HepG2 (cell line): ENCODE data around the gene SYT17. TPM values are rescaled to one million over a fixed set of nuclear protein-coding genes. Genes with fewer than 3 reads are reported as not detected.

Source experiments
- CTCF ChIP-seq: sonication (generic); formaldehyde crosslinking; IDR thresholded peaks from 2 replicates; pipeline ENCODE4 v1.5.0; 2020; ENCODE audit warnings: mild to moderate bottlenecking, missing genetic modification reagents, moderate library complexity
- EP300 ChIP-seq, 3 experiments: sonication (generic) in 1 of 3; formaldehyde crosslinking in 1 of 3; IDR thresholded peaks; 2 replicates each; pipeline versions ENCODE4 v1.5.1 to v1.6.1; 2011 to 2020; ENCODE audit warnings: low read depth in 2 of 3, low read length in 2 of 3, borderline replicate concordance in 1 of 3, improper control_type of control experiment in 1 of 3, mild to moderate bottlenecking in 1 of 3, missing genetic modification reagents in 1 of 3, moderate library complexity in 1 of 3
- ERF ChIP-seq: IDR thresholded peaks from 2 replicates; pipeline ENCODE4 v1.6.1; 2018; ENCODE audit warnings: missing biosample characterization, missing genetic modification reagents
- FOSL2 ChIP-seq: sonication (generic); formaldehyde crosslinking; IDR thresholded peaks from 2 replicates; pipeline ENCODE4 v1.4.0; 2020; ENCODE audit warnings: missing genetic modification reagents
- FOXA1 ChIP-seq, 2 experiments: fragments of 450-650 bp in 1 of 2; sonication (generic) in 1 of 2; formaldehyde crosslinking in 1 of 2; IDR thresholded peaks; 2 replicates each; pipeline versions ENCODE4 v1.4.0 to v1.6.1; 2016 to 2020; ENCODE audit warnings: missing genetic modification reagents in 1 of 2
- HMGXB4 ChIP-seq, 2 experiments: sonication (generic) in 1 of 2; formaldehyde crosslinking in 1 of 2; IDR thresholded peaks; 2 replicates each; pipeline versions ENCODE4 v1.4.0 to v1.6.1; 2018 to 2020; ENCODE audit warnings: missing genetic modification reagents in 2 of 2, borderline replicate concordance in 1 of 2, low read depth in 1 of 2, mild to moderate bottlenecking in 1 of 2, missing biosample characterization in 1 of 2
- KMT2A ChIP-seq: sonication (generic); formaldehyde crosslinking; IDR thresholded peaks from 2 replicates; pipeline ENCODE4 v1.4.0; 2020; ENCODE audit warnings: missing genetic modification reagents
- MAFF ChIP-seq: IDR thresholded peaks from 2 replicates; pipeline ENCODE4 v1.6.1; 2011; ENCODE audit warnings: low read depth, low read length, improper control_type of control experiment
- MEIS2 ChIP-seq: sonication (generic); formaldehyde crosslinking; IDR thresholded peaks from 2 replicates; pipeline ENCODE4 v1.9.0; 2021; ENCODE audit warnings: mild to moderate bottlenecking, missing genetic modification reagents
- NFIB ChIP-seq: sonication (generic); formaldehyde crosslinking; IDR thresholded peaks from 2 replicates; pipeline ENCODE4 v1.9.0; 2021; ENCODE audit warnings: missing genetic modification reagents, mild to moderate bottlenecking, borderline replicate concordance
- PBX2 ChIP-seq: IDR thresholded peaks from 2 replicates; pipeline ENCODE4 v1.6.1; 2016; ENCODE audit warnings: control low read depth
- SAP130 ChIP-seq: IDR thresholded peaks from 2 replicates; pipeline ENCODE4 v1.6.1; 2016; ENCODE audit warnings: low read depth
- SMC3 ChIP-seq: IDR thresholded peaks from 2 replicates; pipeline ENCODE4 v1.6.1; 2011; ENCODE audit warnings: low read length, improper control_type of control experiment
- TEAD2 ChIP-seq: sonication (generic); formaldehyde crosslinking; IDR thresholded peaks from 2 replicates; pipeline ENCODE4 v1.9.0; 2021; ENCODE audit warnings: missing genetic modification reagents
- ZNF121 ChIP-seq: sonication (generic); formaldehyde crosslinking; IDR thresholded peaks from 2 replicates; pipeline ENCODE4 v1.5.0; 2020; ENCODE audit warnings: mild to moderate bottlenecking, missing genetic modification reagents
- ZNF350 ChIP-seq: sonication (generic); formaldehyde crosslinking; IDR thresholded peaks from 2 replicates; pipeline ENCODE4 v1.4.0; 2020; ENCODE audit warnings: mild to moderate bottlenecking, low read depth, missing genetic modification reagents, borderline replicate concordance
- ZNF543 ChIP-seq: sonication (generic); formaldehyde crosslinking; IDR thresholded peaks from 2 replicates; pipeline ENCODE4 v1.4.0; 2020; ENCODE audit warnings: mild to moderate bottlenecking, missing genetic modification reagents
- ZNF609 ChIP-seq: sonication (generic); formaldehyde crosslinking; IDR thresholded peaks from 2 replicates; pipeline ENCODE4 v1.4.0; 2020; ENCODE audit warnings: mild to moderate bottlenecking, missing genetic modification reagents, borderline replicate concordance
- polyA plus RNA-seq, 8 experiments: library from polyadenylated mRNA; depleted of rRNA in 3 of 8; stranded (reverse) in 7 of 8; unstranded in 1 of 8; fragments of >200 nt; fragmentation: Illumina TruSeq in 4 of 8; extraction: Trizol in 4 of 8; gene quantifications; 2 replicates each; pipeline versions ENCODE4 v1.2.1 to v1.2.3, GENCODE V29; 2011 to 2016; ENCODE audit warnings: low read depth in 4 of 8, missing spikeins in 1 of 8, mixed read lengths in 1 of 8; ENCODE audit not compliant: insufficient read depth in 1 of 8
- total RNA-seq, 5 experiments: library from RNA; depleted of rRNA; stranded (reverse); fragments of >200 nt; fragmentation: Illumina TruSeq; extraction: Trizol; gene quantifications; 2 replicates each; pipeline ENCODE4 v1.2.3, GENCODE V29; 2016; ENCODE audit warnings: low read depth in 1 of 5

The SYT17 gene
- total and polyA plus RNA-seq, 2 of the 13 experiments (the other 11 are each of a cell fraction or from before 2014, with no cell fraction given) = 0.44 TPM; not detected in 1

- TF ChIP-seq HMGXB4 (CRISPR knock-in tag; IDR thresholded peaks at IDR 0.05; ENCODE audit: borderline replicate concordance in 1 of 2, low read depth in 1 of 2) = peak in 1 of 2 experiments; percentile 22; a peak in 1 of 4 replicates
- TF ChIP-seq FOXA1 (IDR thresholded peaks at IDR 0.05) = no peak
- TF ChIP-seq FOXA1 (CRISPR knock-in tag; IDR thresholded peaks at IDR 0.05) = no peak
- peak; percentile 95 for TF ChIP-seq MEIS2 (CRISPR knock-in tag)
- TF ChIP-seq ZNF609 (CRISPR knock-in tag) = no peak
- peak; percentile 20; the same call in 1 of the 2 replicates for TF ChIP-seq ZNF350 (CRISPR knock-in tag)
- TF ChIP-seq ERF (CRISPR knock-in tag) = 0 out of 2 replicates have a peak, but pooled peaks have one; percentile 25
- TF ChIP-seq FOSL2 (CRISPR knock-in tag) = peak; percentile 25; the same call in 1 of the 2 replicates
- peak; percentile 80 for TF ChIP-seq CTCF
- TF ChIP-seq TEAD2 (CRISPR knock-in tag) = no peak
- no peak for TF ChIP-seq ZNF543 (CRISPR knock-in tag)
- TF ChIP-seq MAFF = no peak
- peak; percentile 94 for TF ChIP-seq SMC3
- no peak for TF ChIP-seq ZNF121
- peak; percentile 76 for TF ChIP-seq PBX2 (CRISPR knock-in tag)
- TF ChIP-seq KMT2A (CRISPR knock-in tag) = no peak
- 0 out of 2 replicates have a peak, but pooled peaks have one; percentile 20 for TF ChIP-seq SAP130 (CRISPR knock-in tag)
- 0 out of 4 replicates have a peak, but pooled peaks of 1 of the 2 experiments have one; percentile 8 for TF ChIP-seq EP300 (IDR thresholded peaks at IDR 0.05; ENCODE audit: low read depth in 2 of 2, low read length in 2 of 2)
- TF ChIP-seq EP300 (CRISPR knock-in tag; IDR thresholded peaks at IDR 0.05; ENCODE audit: borderline replicate concordance) = no peak
- TF ChIP-seq NFIB = no peak
Observed at GRCh38 chr16:19179546-19180490, 11.8 kb downstream of the SYT17 start (continued).
